GM12873 (cell line): ENCODE data around the gene RUFY2.

ENCODE experiments used
- CTCF ChIP-seq: IDR thresholded peaks from 2 replicates; pipeline ENCODE4 v1.5.1; 2012; ENCODE audit warnings: low read depth, mild to moderate bottlenecking, moderate library complexity, low read length, control low read depth; ENCODE audit not compliant: insufficient read depth; ENCODE audit errors: missing control alignments

The RUFY2 gene

GRCh38 chr10:68342909-68343516, 64.1 kb downstream of the RUFY2 start:
- TF ChIP-seq CTCF = no peak

DNA sequence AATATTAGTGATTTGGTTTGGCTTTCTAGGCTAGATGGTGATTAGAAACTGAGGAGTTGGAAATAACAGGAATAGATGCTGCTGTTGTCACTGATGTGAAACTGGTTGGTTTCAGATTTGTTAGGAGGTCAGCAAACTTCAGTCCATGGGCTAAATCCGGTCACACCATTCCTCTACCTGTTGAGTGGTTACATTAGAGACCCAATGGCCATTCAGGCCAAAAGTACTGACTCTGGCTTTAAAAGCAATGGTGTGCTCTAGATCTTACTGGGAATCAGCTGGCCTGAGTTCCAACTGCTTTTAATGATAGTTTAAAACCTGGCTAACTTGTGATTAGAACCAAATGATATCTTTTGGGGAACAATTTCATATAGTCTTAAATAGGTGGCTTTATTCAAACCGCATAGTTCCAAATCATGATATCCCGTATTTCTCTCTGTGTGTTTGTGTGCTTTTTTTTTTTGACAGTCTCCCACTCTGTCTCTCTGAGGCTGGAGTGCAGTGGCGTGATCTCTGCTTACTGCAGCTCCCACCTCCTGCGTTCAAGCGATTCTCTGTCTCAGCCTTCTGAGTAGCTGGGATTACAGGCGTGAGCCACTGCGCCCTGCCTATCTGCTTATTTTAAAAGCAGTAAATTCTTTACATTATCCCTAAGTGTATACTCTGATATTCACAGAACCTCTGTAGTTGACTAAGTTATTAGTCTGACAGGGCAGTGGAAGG, 66.6 kb downstream of the RUFY2 start:
- TF ChIP-seq CTCF = no peak

- TF ChIP-seq CTCF = no peak
These were observed 70.2 kb downstream of the RUFY2 start for GRCh38 chr10:68336754-68337351.

GRCh38 chr10:68334672-68335467, 72.2 kb downstream of the RUFY2 start:
- TF ChIP-seq CTCF = no peak

GRCh38 chr10:68333440-68334431, 73.3 kb downstream of the RUFY2 start:
- no peak for TF ChIP-seq CTCF

DNA sequence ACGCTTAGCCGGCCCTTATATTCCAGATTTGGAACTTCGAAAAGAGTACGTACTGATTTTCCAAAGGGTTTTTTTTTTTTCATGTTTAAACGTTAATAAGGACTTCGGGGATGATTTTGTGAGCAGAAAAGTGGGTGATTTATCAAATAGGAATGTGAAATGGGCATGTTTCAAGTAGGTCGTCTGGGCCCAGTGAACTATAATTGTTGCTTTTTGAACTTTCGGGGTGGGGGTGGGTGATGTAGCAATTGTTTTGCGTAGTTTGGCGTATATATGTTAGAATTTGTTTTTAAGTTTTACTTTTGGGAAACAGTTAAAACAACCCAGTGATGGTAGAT, 74.0 kb downstream of the RUFY2 start:
- TF ChIP-seq CTCF = no peak
